DOHH2 (cell line): ENCODE measurements around the gene FAM111B.

ENCODE experiments used
- EZH2phosphoT487 ChIP-seq: fragments of 200-600 bp; sonication (generic); IDR thresholded peaks from 2 replicates; pipeline ENCODE4 v1.6.1; 2017; ENCODE audit warnings: borderline replicate concordance, mild to moderate bottlenecking, antibody characterized with exemption, low read length, moderate library complexity, mixed read lengths
- TF ChIP-seq, protein P1 (sequence below): fragments of 200-600 bp; sonication (generic); IDR thresholded peaks from one replicate; pipeline ENCODE4 v1.5.1; 2014; ENCODE audit warnings: antibody characterized with exemption, mild to moderate bottlenecking, low read depth, low read length; ENCODE audit not compliant: poor library complexity, severe bottlenecking

DNA sequence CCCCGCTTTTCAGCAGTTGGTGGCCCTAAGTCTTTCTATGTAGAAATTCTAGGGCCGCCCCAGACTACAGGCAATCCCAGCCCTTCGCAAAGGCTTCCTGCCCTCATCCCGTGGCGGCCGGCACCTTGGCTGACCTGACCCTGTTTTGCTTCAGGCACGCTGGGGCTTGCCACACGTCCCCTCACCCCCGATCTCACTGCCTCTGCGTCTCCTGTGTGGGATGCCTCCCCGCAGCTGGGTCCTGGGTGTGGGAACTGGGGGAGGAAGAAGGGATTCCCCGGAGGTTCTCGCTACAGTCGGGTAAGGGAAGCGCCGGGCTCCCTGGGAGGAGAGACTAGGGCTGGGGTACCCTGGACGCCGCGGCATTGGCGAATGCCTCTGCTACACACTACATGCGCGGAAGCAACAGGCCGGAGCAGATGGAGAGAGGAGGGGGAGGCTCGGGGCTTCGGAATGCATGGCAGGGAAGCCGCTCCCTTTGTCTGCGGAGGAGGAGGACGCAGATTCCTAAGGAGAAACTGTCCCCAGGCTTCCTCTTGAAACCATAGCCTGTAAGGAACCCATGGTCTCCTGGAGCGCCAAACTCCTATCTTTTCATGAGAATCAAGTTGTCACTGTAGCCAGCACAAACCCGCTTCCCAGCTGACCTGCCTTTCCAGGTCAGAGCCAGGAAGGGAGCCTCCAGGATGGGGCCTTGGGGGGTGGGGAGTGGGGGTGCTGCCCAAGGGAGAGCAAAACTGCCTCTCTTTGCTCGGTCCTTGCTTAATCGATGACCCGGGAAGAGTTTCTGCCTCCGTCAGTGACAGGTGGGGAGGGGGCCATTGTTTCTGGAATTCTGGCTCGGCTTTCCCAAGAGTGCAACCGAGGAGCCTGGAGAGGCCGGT lies 66.3 kb downstream of the FAM111B start:
- TF ChIP-seq, protein P1, sequence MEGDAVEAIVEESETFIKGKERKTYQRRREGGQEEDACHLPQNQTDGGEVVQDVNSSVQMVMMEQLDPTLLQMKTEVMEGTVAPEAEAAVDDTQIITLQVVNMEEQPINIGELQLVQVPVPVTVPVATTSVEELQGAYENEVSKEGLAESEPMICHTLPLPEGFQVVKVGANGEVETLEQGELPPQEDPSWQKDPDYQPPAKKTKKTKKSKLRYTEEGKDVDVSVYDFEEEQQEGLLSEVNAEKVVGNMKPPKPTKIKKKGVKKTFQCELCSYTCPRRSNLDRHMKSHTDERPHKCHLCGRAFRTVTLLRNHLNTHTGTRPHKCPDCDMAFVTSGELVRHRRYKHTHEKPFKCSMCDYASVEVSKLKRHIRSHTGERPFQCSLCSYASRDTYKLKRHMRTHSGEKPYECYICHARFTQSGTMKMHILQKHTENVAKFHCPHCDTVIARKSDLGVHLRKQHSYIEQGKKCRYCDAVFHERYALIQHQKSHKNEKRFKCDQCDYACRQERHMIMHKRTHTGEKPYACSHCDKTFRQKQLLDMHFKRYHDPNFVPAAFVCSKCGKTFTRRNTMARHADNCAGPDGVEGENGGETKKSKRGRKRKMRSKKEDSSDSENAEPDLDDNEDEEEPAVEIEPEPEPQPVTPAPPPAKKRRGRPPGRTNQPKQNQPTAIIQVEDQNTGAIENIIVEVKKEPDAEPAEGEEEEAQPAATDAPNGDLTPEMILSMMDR, result no peak
- no peak for TF ChIP-seq EZH2phosphoT487
